Measurements from ENCODE around the gene NLRP9.
"Not testable (repeated sequence)": the region's sequence is repeated elsewhere in the genome, so short reads cannot be mapped to it uniquely, and the experiment has no call there.

The NLRP9 gene

GRCh38 chr19:55717879-55718711 lies 20.1 kb downstream of the NLRP9 start:
- H3K36me3 ChIP-seq (ENCODE audit: insufficient read depth, low read length); H3K4me1 ChIP-seq (ENCODE audit: insufficient read depth, low read length); H3K9ac ChIP-seq (ENCODE audit: low read depth, low read length); H3K9me3 ChIP-seq (ENCODE audit: control insufficient read depth, insufficient read depth, low read length): not testable (repeated sequence)

GRCh38 chr19:55717251-55717650 lies 21.0 kb downstream of the NLRP9 start:
- Histone ChIP-seq H3K36me3 (ENCODE audit: insufficient read depth, low read length) (no peaks in the 10 kb centered on the region), H3K4me1 (ENCODE audit: insufficient read depth, low read length) (no peaks in the 10 kb centered on the region), H3K9me3 (ENCODE audit: control insufficient read depth, insufficient read depth, low read length) (peaks cover 2% of the 10 kb centered on the region; the same call in 1 of the 2 replicates), H3K9ac (ENCODE audit: low read depth, low read length) (no peak overlapping the region)

GRCh38 chr19:55716531-55716930 lies 21.7 kb downstream of the NLRP9 start:
- Histone ChIP-seq H3K4me1 (ENCODE audit: insufficient read depth, low read length) (no peaks in the 10 kb centered on the region), H3K36me3 (ENCODE audit: insufficient read depth, low read length) (no peaks in the 10 kb centered on the region), H3K9ac (ENCODE audit: low read depth, low read length) (no peak overlapping the region), H3K9me3 (ENCODE audit: control insufficient read depth, insufficient read depth, low read length) (no peaks in the 10 kb centered on the region; the same call in 1 of the 2 replicates)

- Histone ChIP-seq H3K4me1 (ENCODE audit: insufficient read depth, low read length) (no peaks in the 10 kb centered on the region), H3K9me3 (ENCODE audit: control insufficient read depth, insufficient read depth, low read length) (no peaks in the 10 kb centered on the region; the same call in 1 of the 2 replicates), H3K36me3 (ENCODE audit: insufficient read depth, low read length) (no peaks in the 10 kb centered on the region), H3K9ac (ENCODE audit: low read depth, low read length) (no peak overlapping the region)
Measured at GRCh38 chr19:55712804-55713631, 25.2 kb downstream of the NLRP9 start.

DNA sequence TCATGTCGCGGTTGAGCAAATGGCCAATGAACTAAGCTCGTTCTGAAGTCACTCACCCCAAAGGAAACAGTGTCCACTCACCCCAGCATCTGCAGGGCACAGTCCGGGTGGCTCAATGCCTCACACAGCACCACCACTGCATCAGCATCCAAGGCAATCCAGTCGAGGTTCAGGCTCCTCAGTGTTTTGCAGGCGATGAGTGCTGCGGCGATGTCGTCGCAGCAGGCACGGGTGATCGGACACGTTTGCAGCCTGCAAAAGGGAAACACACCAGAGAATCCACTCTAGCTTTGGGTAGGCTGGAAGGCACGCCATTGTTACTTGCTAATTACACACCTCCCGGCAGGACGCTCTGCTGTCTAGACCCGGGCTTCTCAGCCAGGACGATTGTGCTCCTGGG lies 26.5 kb downstream of the NLRP9 start:
- H3K36me3 ChIP-seq (ENCODE audit: insufficient read depth, low read length) = no peaks in the 10 kb centered on the region
- H3K4me1 ChIP-seq (ENCODE audit: insufficient read depth, low read length) = no peaks in the 10 kb centered on the region
- H3K9me3 ChIP-seq (ENCODE audit: control insufficient read depth, insufficient read depth, low read length) = no peaks in the 10 kb centered on the region; the same call in 1 of the 2 replicates
- H3K9ac ChIP-seq (ENCODE audit: low read depth, low read length) = no peak overlapping the region

DNA sequence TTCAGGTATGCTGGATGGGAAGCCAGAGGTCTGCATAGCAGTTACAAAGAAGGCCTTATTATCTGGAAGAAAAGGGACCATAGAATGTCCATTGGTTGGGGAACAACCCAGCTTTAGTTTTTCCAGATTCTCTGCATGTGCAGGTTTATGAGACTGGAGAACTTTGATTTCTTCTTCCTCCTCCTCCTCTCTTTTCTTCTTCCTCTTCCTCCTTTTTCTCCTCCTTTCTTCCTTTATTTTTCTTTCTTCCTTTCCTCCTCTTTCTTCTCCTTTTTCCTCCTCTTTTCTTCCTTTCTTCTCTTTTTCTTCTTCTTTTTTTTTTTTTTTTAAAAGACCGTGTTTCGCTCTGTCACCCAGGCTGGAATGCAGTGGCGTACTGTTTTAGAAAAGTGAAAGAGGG lies 32.2 kb downstream of the NLRP9 start:
- Histone ChIP-seq H3K9ac (ENCODE audit: low read depth, low read length) (no peak overlapping the region), H3K36me3 (ENCODE audit: insufficient read depth, low read length) (peaks cover 5% of the 10 kb centered on the region), H3K4me1 (ENCODE audit: insufficient read depth, low read length) (no peaks in the 10 kb centered on the region), H3K9me3 (ENCODE audit: control insufficient read depth, insufficient read depth, low read length) (no peaks in the 10 kb centered on the region)

- H3K4me1 ChIP-seq (ENCODE audit: insufficient read depth, low read length) = no peaks in the 10 kb centered on the region
- H3K36me3 ChIP-seq (ENCODE audit: insufficient read depth, low read length) = peaks cover 5% of the 10 kb centered on the region
- no peaks in the 10 kb centered on the region for H3K9me3 ChIP-seq (ENCODE audit: control insufficient read depth, insufficient read depth, low read length)
- H3K9ac ChIP-seq (ENCODE audit: low read depth, low read length) = no peak overlapping the region
Measured at GRCh38 chr19:55704494-55705245, 33.5 kb downstream of the NLRP9 start.

GRCh38 chr19:55703790-55704215 lies 34.4 kb downstream of the NLRP9 start:
- no peaks in the 10 kb centered on the region for H3K4me1 ChIP-seq (ENCODE audit: insufficient read depth, low read length)
- peaks cover 5% of the 10 kb centered on the region for H3K36me3 ChIP-seq (ENCODE audit: insufficient read depth, low read length)
- no peaks in the 10 kb centered on the region for H3K9me3 ChIP-seq (ENCODE audit: control insufficient read depth, insufficient read depth, low read length)
- no peak overlapping the region for H3K9ac ChIP-seq (ENCODE audit: low read depth, low read length)

GRCh38 chr19:55702131-55702627 lies 36.0 kb downstream of the NLRP9 start:
- Histone ChIP-seq H3K4me1 (ENCODE audit: insufficient read depth, low read length) (no peaks in the 10 kb centered on the region), H3K9ac (ENCODE audit: low read depth, low read length) (no peak overlapping the region), H3K9me3 (ENCODE audit: control insufficient read depth, insufficient read depth, low read length) (no peaks in the 10 kb centered on the region), H3K36me3 (ENCODE audit: insufficient read depth, low read length) (peaks cover 5% of the 10 kb centered on the region)

GRCh38 chr19:55700813-55701212 lies 37.4 kb downstream of the NLRP9 start:
- H3K36me3 ChIP-seq (ENCODE audit: insufficient read depth, low read length) = peaks cover 5% of the 10 kb centered on the region

DNA sequence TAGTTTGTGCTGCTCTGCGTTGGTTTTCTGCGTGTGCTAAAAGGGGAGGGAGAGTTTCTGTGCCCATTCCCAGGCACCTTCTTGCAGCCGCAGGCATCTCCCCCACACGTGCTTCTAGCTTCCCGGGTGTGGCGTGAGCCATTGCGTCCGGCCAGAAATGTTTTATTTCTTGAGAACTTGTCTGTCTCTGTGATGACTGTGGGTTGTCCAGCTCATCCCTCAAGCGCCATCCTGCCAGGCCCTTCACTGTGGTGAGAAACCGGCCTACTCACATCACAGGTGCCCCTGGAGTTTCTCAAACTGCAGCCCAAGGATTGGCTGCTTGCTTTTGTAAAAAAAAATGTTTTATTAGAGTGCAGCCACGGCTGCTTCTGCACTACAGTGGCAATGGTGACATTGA lies 39.0 kb downstream of the NLRP9 start:
- Histone ChIP-seq H3K36me3 (ENCODE audit: insufficient read depth, low read length) (no peaks in the 10 kb centered on the region), H3K9ac (ENCODE audit: low read depth, low read length) (no peak overlapping the region), H3K4me1 (ENCODE audit: insufficient read depth, low read length) (no peaks in the 10 kb centered on the region), H3K9me3 (ENCODE audit: control insufficient read depth, insufficient read depth, low read length) (no peaks in the 10 kb centered on the region)

More at GRCh38 chr19:55700813-55701212, 37.4 kb downstream of the NLRP9 start:
- Histone ChIP-seq H3K4me1 (ENCODE audit: insufficient read depth, low read length) (no peaks in the 10 kb centered on the region), H3K9ac (ENCODE audit: low read depth, low read length) (no peak overlapping the region), H3K9me3 (ENCODE audit: control insufficient read depth, insufficient read depth, low read length) (no peaks in the 10 kb centered on the region)

GRCh38 chr19:55698256-55698655 lies 39.9 kb downstream of the NLRP9 start:
- H3K9ac ChIP-seq (ENCODE audit: low read depth, low read length) = no peak overlapping the region
- no peaks in the 10 kb centered on the region for H3K4me1 ChIP-seq (ENCODE audit: insufficient read depth, low read length)
- no peaks in the 10 kb centered on the region for H3K36me3 ChIP-seq (ENCODE audit: insufficient read depth, low read length)
- no peaks in the 10 kb centered on the region for H3K9me3 ChIP-seq (ENCODE audit: control insufficient read depth, insufficient read depth, low read length)

- no peaks in the 10 kb centered on the region for H3K4me1 ChIP-seq (ENCODE audit: insufficient read depth, low read length)
- H3K9ac ChIP-seq (ENCODE audit: low read depth, low read length) = no peak overlapping the region
- no peaks in the 10 kb centered on the region for H3K9me3 ChIP-seq (ENCODE audit: control insufficient read depth, insufficient read depth, low read length)
- H3K36me3 ChIP-seq (ENCODE audit: insufficient read depth, low read length) = no peaks in the 10 kb centered on the region
Measured at GRCh38 chr19:55697698-55698097, 40.5 kb downstream of the NLRP9 start.

DNA sequence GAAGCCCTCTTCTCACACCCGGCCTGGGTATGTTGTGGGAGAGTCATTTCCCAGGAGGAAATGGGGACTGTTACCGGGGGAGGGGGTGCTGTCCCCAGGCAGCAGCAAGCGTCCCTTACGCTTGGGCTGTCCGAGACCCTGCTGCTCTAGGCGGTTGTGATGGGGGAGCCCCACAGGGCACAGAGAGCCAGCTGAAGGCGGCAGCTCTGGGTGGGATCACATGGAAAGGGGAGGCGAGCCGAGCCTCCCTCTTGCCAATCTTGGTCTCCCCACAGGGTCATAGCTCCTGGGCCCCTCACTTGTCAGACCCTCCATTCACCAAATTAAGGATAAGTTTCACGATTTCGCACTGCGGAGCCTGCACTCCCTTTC lies 41.1 kb downstream of the NLRP9 start:
- Histone ChIP-seq H3K36me3 (ENCODE audit: insufficient read depth, low read length) (no peaks in the 10 kb centered on the region), H3K4me1 (ENCODE audit: insufficient read depth, low read length) (no peaks in the 10 kb centered on the region), H3K9me3 (ENCODE audit: control insufficient read depth, insufficient read depth, low read length) (no peaks in the 10 kb centered on the region), H3K9ac (ENCODE audit: low read depth, low read length) (no peak overlapping the region)
